HPDE6-E6E7 (cell line): ENCODE results near the gene ITPR2.

Experiments used
- DNase-seq: peaks from one replicate; pipeline ENCODE4 v3.0.0; 2011; ENCODE audit warnings: missing footprints; ENCODE audit errors: extremely low spot score

ITPR2 gene

DNA sequence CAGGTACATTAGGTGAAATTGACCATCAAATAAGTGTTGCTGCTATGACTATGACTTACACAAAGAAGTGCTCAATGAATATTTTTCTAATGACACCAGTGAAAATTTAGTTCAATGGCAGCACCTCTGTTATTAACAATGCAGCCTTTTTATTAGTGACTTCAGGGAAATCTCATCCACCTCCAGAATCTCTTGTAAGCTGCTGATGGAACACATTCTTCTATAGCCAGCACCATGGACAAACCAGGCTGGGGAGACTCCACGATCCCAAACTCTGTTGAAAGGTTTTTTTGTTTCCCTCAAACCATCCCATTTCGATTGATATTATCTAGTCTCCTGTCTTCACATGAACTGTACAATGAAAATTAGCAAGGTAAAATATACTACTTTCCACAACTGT is 265.9 kb downstream of the ITPR2 start:
- DNase-seq: no peak

- DNase-seq: no peak
Observed at GRCh38 chr12:26566675-26567074, 266.3 kb downstream of the ITPR2 start.

DNA sequence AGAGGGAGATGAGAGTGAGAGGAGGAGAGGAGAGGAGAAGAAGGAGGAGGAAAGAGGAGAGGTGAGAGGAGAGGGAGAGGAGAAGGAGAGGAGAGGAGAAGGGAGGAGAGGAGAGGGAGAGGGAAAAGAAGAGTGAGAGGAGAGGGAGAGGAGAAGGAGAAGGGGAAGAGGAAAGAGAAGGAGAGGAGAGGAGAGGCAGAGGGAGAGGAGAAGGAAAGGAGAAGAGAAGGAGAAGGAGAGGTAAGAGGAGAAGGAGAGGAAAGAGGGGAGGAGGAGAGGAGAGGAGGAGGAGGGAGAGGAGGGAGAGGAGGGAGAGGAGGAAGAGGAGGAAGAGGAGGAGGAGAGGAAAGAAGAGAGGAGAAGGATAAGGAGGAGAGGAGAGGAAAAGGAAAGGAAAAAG is 266.8 kb downstream of the ITPR2 start:
- DNase-seq: no peak

DNA sequence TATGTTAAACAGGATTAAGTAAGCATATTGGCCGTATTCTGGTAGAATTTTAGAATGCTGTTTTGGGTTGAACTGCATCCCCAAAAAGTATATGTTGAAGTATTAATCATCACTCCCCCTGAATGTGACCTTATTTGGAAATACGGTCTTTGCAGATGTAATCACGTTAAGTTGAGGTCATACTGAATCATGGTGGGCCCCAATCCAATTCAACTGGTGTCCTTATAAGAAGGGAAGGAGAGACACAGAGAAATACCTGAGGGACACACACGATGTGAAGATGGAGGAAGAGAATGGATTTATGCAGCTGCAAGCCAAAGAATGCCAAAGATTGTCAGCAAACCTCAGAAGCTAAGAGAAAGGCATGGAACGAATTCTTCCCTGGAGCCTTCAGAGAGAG is 268.6 kb downstream of the ITPR2 start:
- DNase-seq: no peak

DNA sequence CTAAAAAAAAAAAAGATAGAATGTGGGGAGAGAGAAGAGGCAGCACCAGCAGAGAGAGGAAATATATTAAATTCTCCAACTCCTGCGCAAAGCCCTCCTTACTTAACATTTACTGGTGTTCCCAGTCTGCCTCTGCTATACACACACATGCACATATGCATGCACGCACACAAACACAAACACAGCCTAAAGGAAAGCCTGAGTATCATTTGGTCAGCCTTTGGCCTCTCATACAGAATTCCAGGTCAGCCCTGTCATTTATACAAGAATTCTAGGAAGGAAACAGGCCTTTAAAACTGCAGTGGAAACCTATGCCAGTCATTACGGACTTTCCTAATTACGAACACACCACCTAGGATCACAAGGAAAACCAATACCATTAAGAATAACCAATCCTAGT is 269.4 kb downstream of the ITPR2 start:
- DNase-seq: no peak

- DNase-seq: no peak
Observed at GRCh38 chr12:26557326-26557725, 275.7 kb downstream of the ITPR2 start.

DNA sequence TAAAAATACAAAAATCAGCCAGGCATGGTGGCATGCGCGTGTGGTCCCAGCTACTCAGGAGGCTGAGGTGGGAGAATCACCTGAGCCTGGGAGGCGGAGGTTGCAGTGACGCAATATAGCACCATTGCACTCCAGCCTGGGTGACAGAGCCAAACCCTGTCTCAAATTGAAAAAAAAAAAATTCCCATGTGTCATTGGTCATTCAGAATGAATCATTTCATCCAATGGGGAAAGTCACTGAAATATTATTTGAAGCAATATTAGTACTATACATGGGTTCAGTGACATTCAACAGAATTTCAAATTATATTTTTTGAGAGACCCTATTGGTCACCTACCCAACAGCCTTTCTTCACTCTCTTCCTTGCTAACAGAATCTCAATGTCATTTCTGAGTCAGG is 276.1 kb downstream of the ITPR2 start:
- no peak for DNase-seq

GRCh38 chr12:26555139-26555538 is 277.9 kb downstream of the ITPR2 start:
- no peak for DNase-seq

DNA sequence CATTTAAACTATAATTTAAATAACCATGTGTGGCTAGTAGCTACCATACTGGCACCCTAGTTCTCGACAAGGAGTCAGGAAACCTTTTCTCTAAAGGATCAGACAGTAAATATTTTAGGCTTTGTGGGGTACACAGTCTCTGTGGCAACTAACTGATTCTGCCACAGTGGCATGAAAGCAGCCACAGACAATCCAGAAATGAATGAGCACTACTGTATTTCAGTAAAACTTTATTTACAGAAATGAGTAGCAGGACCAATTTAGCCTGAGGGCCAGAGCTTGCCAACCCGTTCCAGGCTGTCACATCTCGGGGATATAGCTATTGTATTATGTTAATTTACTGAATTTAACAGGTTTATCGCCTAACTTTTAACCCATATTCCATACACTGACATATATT is 278.7 kb downstream of the ITPR2 start:
- DNase-seq: no peak

GRCh38 chr12:26551385-26551784 is 281.6 kb downstream of the ITPR2 start:
- DNase-seq: no peak

DNA sequence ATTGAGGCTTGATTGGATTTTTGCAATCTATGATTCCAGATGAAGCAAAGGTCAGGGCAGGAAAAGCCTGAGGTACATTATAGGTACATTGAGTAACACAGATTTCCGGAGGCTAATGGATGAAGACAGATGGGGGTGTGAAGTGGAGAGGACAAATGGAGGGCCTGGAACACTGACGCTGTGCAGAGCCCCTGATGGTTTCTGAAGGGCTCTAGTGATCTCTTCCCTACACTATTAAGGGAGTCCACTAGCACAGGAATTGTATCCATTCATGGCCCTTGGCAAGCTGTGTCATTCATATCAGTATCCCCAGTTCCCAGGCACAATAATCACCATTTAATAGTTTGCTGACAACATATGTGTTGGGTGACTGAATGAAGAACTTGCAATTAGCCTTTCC is 284.8 kb downstream of the ITPR2 start:
- DNase-seq: no peak

GRCh38 chr12:26546535-26547314 is 286.3 kb downstream of the ITPR2 start:
- no peak for DNase-seq

DNA sequence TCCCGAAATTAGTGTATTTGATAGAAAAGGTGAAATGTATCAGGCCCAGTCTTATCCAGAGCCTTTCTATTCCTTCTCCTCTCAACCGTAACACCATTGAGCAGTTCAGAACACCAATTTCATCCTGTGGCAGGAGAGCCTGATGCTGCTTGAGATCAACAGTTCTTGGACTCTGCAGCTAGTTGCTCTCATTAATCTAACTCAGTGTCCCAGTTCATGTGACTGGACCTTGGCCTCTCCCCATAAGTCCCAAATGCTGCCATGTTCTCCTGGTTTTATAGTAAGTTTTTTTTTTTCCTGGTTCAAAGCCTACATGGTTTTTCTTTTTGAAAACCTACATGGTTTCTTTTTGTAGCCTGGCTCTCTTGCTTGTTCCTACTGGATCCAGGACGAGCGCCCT is 293.9 kb downstream of the ITPR2 start:
- DNase-seq: no peak

GRCh38 chr12:26537651-26538050 is 295.3 kb downstream of the ITPR2 start:
- DNase-seq: no peak

- no peak for DNase-seq
Observed at GRCh38 chr12:26537126-26537525, 295.9 kb downstream of the ITPR2 start.

DNA sequence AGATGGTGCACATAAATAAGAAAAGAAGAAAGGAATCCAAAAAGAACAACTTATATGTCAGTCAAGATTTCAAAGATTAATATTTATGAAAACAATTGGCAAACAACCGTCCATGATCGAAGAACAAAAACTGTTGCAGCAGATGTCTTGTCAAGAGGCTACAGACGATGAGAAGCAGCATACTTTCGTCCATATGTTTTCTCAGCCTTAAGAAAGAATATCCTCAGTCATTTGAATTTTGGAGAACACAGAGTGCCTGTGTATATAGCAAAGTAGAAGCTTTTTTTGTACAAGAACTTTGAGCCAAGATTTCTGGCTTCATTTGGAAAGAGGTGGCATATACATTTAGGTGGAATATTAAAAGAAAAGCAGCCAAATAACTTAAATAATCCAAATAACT is 297.2 kb downstream of the ITPR2 start:
- DNase-seq: no peak

GRCh38 chr12:26534071-26534470 is 298.9 kb downstream of the ITPR2 start:
- DNase-seq: no peak

DNA sequence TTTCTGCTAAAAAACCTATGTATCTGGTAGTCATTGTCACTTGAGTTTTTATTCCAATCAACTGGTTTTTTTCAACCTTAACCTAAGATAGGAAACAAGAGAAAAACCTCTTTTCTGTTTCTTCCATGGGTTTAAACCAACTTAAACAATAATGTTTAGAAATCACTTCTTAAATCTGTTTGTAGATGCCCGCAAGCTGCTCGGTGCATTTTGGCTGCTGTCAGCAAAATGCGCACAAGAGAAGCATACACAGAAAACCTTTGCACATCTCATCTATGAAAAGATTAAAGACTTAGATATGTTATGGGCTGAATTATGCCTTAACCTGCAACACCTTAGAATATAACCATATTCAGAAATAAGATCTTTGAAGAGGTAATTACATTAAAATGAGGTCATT is 299.8 kb downstream of the ITPR2 start:
- no peak for DNase-seq

DNA sequence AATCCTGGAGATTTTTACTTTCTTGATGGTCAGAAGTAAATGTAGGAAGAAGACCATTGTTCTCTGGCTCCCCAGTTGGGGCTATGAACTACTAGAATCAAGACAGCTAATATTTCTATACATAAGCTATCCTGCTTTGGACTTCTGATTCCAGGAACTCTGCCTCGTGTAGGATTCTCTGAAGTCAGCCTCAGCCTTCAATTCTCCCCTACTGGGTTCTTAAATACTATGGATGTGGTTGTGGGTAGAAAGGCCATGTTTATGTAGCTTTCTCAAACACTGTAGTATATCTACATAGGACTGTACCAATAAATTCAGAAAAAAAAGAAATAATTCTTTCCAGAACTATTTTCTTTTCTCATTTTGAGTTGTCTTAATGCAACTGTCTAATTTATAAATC is 302.5 kb downstream of the ITPR2 start:
- no peak for DNase-seq

- no peak for DNase-seq
Observed at GRCh38 chr12:26528943-26529342, 304.1 kb downstream of the ITPR2 start.

DNA sequence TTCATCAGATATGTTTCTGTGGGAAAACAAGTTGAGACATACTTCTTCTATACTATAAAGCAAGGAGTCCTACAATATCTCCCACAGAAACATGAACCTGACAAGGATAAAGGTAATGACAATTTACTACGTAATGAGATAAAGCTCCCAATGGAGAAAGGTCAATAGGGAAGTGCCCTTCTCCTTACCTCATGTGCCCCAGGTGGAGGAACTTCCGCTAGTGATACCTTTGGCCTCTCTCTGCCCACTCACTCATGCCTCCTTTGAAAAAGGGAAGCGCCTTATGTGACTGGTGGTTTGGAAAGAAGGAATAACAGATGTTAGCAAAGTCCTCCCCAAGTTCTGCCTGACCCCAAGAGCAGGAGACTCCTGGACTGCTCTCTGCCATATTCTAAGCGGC is 305.3 kb downstream of the ITPR2 start:
- DNase-seq: no peak

DNA sequence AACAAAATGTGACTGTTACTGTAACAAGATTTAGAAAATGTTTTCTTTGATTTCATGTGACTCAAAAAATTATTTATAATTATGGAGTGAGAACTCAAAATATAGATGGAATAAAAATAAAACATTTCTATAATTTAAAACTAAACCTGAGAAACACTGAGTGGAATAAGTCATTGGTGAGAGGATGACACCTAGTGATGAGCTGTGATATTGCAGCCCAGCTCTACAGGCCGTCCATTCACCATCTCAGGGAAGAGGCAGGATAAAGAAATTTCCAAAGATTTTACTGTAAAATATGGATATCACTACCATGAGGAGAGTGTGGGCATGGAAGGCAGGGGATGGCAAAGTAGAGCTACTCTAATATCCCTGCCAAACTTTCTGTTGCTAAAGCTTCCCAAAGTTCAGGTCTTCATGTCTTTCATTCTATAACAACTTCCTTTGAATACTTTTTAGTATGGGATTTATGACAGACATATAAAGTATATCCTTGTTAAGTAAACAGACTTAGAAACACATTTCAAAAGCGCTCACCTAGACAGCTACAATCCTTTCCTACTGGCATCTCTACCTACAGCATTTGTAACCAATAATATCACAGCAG is 308.0 kb downstream of the ITPR2 start:
- DNase-seq: no peak

DNA sequence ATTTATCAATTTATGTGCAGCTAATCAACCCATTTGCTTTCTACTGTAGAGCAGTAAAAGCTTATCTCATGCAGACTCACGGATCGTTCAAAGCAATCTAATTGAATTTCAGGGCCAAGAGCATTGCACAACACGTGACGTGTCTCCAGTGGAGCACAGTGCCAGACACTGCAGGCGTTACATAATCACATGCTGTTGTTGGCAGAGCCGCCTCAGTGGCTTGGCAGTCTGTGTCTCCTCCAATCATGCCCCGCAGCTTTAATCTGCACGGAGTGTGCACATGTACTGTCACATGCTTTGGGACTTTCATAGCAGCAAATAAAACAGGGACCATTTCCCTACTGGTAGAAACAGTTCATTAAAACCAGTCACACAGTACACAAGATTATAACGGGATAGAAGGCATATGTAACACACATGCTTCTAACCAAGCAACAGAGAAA is 309.3 kb downstream of the ITPR2 start:
- DNase-seq: peak; percentile 39

GRCh38 chr12:26520869-26521268 is 312.1 kb downstream of the ITPR2 start:
- no peak for DNase-seq
